Measurements from ENCODE around the gene GALNT2.

The GALNT2 gene

DNA sequence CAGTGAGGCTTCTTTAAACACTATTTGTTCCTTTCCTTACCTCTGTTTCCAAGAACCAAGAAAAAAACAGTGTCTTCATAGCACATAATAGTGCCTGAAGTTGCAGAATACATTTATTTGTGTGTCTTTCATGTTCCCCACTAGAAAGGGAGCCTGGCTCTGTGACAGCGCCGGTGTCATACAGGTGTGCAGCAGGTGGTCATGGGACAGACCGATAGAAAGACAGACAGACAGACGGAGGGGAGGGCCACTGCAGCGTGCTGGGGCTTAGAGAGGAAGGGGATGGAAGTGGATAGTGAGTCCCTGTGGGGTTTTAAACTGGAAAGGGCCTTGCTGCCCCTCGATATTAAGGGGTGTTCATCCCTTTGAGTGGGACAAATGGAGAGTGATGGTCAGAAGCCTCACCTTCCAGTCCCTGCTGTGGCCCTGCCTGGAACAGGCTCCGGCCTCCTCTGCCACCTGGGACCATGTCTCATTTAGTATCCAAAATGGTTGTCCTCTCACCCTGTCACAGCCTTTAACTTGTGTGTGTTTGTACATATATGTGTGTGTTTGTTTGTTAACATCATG, 206.2 kb downstream of the GALNT2 start:
- TF ChIP-seq, protein P1, sequence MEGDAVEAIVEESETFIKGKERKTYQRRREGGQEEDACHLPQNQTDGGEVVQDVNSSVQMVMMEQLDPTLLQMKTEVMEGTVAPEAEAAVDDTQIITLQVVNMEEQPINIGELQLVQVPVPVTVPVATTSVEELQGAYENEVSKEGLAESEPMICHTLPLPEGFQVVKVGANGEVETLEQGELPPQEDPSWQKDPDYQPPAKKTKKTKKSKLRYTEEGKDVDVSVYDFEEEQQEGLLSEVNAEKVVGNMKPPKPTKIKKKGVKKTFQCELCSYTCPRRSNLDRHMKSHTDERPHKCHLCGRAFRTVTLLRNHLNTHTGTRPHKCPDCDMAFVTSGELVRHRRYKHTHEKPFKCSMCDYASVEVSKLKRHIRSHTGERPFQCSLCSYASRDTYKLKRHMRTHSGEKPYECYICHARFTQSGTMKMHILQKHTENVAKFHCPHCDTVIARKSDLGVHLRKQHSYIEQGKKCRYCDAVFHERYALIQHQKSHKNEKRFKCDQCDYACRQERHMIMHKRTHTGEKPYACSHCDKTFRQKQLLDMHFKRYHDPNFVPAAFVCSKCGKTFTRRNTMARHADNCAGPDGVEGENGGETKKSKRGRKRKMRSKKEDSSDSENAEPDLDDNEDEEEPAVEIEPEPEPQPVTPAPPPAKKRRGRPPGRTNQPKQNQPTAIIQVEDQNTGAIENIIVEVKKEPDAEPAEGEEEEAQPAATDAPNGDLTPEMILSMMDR (IDR thresholded peaks at IDR 0.05; ENCODE audit: control insufficient read depth, insufficient read depth, low read depth, low read length, missing control alignments): no peak
- DNase-seq (ENCODE audit: low read depth): no peak

DNA sequence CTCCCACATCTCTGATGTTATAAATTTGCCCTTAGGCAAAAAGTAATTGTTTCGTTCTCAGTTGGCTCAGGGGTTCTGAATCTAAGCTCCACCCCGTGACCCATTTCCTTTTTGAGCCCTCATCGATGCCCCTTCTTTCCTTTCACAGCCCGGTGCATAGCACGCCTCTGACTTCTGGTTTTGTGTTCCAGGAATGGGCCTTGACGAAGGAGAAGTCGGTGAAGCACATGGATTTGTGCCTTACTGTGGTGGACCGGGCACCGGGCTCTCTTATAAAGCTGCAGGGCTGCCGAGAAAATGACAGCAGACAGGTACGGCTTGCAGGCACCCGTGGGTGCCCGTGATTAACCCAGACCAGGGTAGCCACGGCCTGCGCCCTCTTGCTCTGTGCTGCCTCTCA, 207.2 kb downstream of the GALNT2 start:
- TF ChIP-seq, protein P1 (IDR thresholded peaks at IDR 0.05; ENCODE audit: control insufficient read depth, insufficient read depth, low read depth, low read length, missing control alignments): no peak
- H3K4me3 ChIP-seq (ENCODE audit: control insufficient read depth, low read depth, low read length): no peak overlapping the region
- DNase-seq (ENCODE audit: low read depth): no peak

More for the DNA sequence above, 206.2 kb downstream of the GALNT2 start:
- H3K4me3 ChIP-seq (ENCODE audit: control insufficient read depth, low read depth, low read length): no peak overlapping the region

DNA sequence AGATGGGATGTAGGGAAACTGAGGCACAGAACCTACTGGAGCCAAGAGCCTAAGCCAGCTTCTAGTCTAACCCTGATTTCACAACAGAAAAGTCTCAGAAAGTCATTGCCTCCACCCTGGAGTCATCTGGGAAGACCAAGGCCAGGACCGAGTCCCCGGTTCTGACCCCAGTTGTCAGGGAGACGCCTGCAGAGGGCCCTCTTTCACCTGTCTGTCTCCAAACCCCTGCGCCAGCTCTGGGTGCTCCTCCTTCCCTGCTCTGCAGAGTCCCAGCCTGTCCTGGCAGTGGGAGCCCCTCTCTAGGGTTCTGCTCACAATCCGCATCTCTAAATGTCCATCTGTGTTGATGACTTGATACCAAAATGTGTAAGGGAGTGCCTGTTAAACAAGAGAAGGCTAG, 209.4 kb downstream of the GALNT2 start:
- H3K4me3 ChIP-seq (ENCODE audit: control insufficient read depth, low read depth, low read length): no peak overlapping the region
- DNase-seq (ENCODE audit: low read depth): no peak

GRCh38 chr1:230277201-230278025, 210.4 kb downstream of the GALNT2 start:
- TF ChIP-seq, protein P1 (IDR thresholded peaks at IDR 0.05; ENCODE audit: control insufficient read depth, insufficient read depth, low read depth, low read length, missing control alignments): no peak
- no peak for DNase-seq (ENCODE audit: low read depth)
- no peak overlapping the region for H3K4me3 ChIP-seq (ENCODE audit: control insufficient read depth, low read depth, low read length)

More for the DNA sequence above, 209.4 kb downstream of the GALNT2 start:
- TF ChIP-seq, protein P1 (IDR thresholded peaks at IDR 0.05; ENCODE audit: control insufficient read depth, insufficient read depth, low read depth, low read length, missing control alignments): no peak

DNA sequence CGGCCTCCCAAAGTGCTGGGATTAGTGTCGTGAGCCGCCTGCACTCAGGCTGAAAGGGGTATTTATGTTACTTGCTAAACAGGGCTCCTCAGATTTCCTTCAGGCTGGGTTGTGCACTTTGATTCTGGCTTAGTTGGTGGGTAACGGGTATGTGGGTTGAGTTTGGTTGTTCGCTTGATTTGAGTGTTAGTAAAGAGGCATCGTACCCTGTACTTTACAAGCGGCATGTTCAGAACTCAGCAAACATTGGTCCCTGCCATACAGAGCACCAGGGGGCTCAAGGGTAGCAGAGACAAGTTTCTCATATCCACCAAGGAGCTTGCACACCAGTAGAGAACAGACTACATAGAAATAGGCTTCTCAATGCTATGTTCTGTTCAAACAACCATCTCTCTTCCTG, 211.3 kb downstream of the GALNT2 start:
- TF ChIP-seq, protein P1 (IDR thresholded peaks at IDR 0.05; ENCODE audit: control insufficient read depth, insufficient read depth, low read depth, low read length, missing control alignments): no peak
- H3K4me3 ChIP-seq (ENCODE audit: control insufficient read depth, low read depth, low read length): no peak overlapping the region
- DNase-seq (ENCODE audit: low read depth): no peak

DNA sequence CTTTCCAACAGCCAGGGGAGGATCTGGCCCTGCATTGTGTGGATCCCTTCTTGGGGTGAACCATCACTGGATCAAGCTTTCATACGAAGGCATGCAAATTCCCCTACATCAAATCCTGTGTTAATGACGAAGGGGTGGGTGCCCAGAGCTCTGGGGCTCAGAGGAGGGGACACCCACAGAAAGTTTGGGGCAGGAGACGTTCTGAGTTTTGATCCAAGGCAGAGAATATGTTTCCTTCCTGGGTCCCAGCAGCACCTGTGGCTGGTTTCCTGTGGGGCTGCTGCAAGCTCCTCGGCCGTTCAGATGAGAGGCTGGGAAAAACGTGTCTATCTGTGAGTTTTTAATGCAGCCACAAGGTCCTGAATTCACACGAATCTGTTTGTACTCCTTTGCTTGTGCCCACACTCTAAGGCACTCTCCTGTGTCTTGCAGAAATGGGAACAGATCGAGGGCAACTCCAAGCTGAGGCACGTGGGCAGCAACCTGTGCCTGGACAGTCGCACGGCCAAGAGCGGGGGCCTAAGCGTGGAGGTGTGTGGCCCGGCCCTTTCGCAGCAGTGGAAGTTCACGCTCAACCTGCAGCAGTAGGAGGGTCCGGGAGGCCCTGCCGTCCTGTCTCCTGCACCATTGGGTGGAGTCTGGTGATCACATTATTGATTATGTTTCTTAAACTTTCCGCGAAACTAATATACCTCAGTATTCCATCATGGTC, 212.0 kb downstream of the GALNT2 start:
- no peak for DNase-seq (ENCODE audit: low read depth)
- TF ChIP-seq, protein P1 (IDR thresholded peaks at IDR 0.05; ENCODE audit: control insufficient read depth, insufficient read depth, low read depth, low read length, missing control alignments): no peak
- H3K4me3 ChIP-seq (ENCODE audit: control insufficient read depth, low read depth, low read length): no peak overlapping the region
